Thyroid gland (tissue), 4 donors: ENCODE data around the gene CASKIN2.

ENCODE experiments used
- POLR2A ChIP-seq, 2 donors: fragments of 450-650 bp; IDR thresholded peaks; one replicate each; pipeline ENCODE4 v1.6.1; 2017; ENCODE audit warnings: antibody characterized with exemption in 2 of 2, mild to moderate bottlenecking in 2 of 2, moderate library complexity in 1 of 2
- TF ChIP-seq, protein P1 (sequence below), 6 experiments: fragments of 200-600 bp in 3 of 6; fragments of 450-650 bp in 3 of 6; sonication (generic) in 3 of 6; IDR thresholded peaks; one replicate each; pipeline ENCODE4 v1.5.1; 2016 to 2019; ENCODE audit warnings: antibody characterized with exemption in 6 of 6, mild to moderate bottlenecking in 2 of 6, inconsistent platforms in 1 of 6, moderate library complexity in 1 of 6

GRCh38 chr17:75505640-75506039 is 9.7 kb downstream of the CASKIN2 start:
- TF ChIP-seq, protein P1, sequence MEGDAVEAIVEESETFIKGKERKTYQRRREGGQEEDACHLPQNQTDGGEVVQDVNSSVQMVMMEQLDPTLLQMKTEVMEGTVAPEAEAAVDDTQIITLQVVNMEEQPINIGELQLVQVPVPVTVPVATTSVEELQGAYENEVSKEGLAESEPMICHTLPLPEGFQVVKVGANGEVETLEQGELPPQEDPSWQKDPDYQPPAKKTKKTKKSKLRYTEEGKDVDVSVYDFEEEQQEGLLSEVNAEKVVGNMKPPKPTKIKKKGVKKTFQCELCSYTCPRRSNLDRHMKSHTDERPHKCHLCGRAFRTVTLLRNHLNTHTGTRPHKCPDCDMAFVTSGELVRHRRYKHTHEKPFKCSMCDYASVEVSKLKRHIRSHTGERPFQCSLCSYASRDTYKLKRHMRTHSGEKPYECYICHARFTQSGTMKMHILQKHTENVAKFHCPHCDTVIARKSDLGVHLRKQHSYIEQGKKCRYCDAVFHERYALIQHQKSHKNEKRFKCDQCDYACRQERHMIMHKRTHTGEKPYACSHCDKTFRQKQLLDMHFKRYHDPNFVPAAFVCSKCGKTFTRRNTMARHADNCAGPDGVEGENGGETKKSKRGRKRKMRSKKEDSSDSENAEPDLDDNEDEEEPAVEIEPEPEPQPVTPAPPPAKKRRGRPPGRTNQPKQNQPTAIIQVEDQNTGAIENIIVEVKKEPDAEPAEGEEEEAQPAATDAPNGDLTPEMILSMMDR (IDR thresholded peaks at IDR 0.05), result no peak
- TF ChIP-seq POLR2A (IDR thresholded peaks at IDR 0.05), result no peak
